Adrenal gland (tissue), 12 donors: Measurements from ENCODE around the gene RICTOR. TPM values are rescaled to one million over a fixed set of nuclear protein-coding genes. Genes with fewer than 3 reads are reported as not detected.

Experiments
- DNase-seq, 7 donors: peaks; one replicate each; pipeline ENCODE4 v3.0.0-alpha.2; 2019 to 2020
- H3K27ac ChIP-seq, 5 donors: fragments of 200-600 bp; sonication (generic) in 4 of 5; 1 replicate in 3 of 5; 2 replicates in 2 of 5; pipeline versions ENCODE4 v1.5.1 to v1.8.0; 2016 to 2020; ENCODE audit warnings: mild to moderate bottlenecking in 1 of 5
- H3K27me3 ChIP-seq: fragments of 200-600 bp; 2 replicates; pipeline ENCODE4 v1.8.0; 2021
- H3K36me3 ChIP-seq, 2 donors: fragments of 200-600 bp; replicated peaks in 1 of 2; 1 replicate in 1 of 2; 2 replicates in 1 of 2; pipeline versions ENCODE4 v1.5.1 to v1.8.0; 2018 to 2022
- H3K4me1 ChIP-seq, 2 donors: fragments of 200-600 bp; replicated peaks in 1 of 2; 1 replicate in 1 of 2; 2 replicates in 1 of 2; pipeline versions ENCODE4 v1.5.1 to v1.8.0; 2018 to 2021
- H3K4me3 ChIP-seq, 4 donors: fragments of 200-600 bp; sonication (generic) in 3 of 4; one replicate each; pipeline ENCODE4 v1.5.1; 2016 to 2018
- H3K9me3 ChIP-seq, 3 donors: fragments of 200-600 bp; sonication (generic) in 1 of 3; replicated peaks in 1 of 3; 1 replicate in 2 of 3; 2 replicates in 1 of 3; pipeline versions ENCODE4 v1.5.1 to v1.8.0; 2016 to 2021
- POLR2A ChIP-seq, 2 donors: fragments of 450-650 bp; IDR thresholded peaks; one replicate each; pipeline ENCODE4 v1.6.1; 2017; ENCODE audit warnings: antibody characterized with exemption in 2 of 2, mild to moderate bottlenecking in 2 of 2, moderate library complexity in 1 of 2
- WGBS, 4 donors: extraction: QIAGEN DNeasy Blood & Tissue Kit in 2 of 4; methylation state at CpG; one replicate each; pipeline versions ENCODE4 v1.1.5 to v1.1.7; 2013 to 2017; 5-methylcytosine and 5-hydroxymethylcytosine counted together
- intact Hi-C, 2 donors: fragments of 100-400 bp; cut with DNase I; formaldehyde crosslinking; loops; one replicate each; pipeline versions ENCODE4 v1.14.1 to v1.15.0; 2022 to 2023
- polyA plus RNA-seq, 3 donors: library from polyadenylated mRNA; stranded (reverse); fragments of 200-250 nt in 2 of 3; fragments of 350-450 nt in 1 of 3; fragmentation: Illumina TruSeq in 1 of 3; extraction: RNeasy Lipid Tissue Mini Kit (QIAGEN cat#74804) in 1 of 3; gene quantifications; one replicate each; pipeline ENCODE4 v1.2.3, GENCODE V29; 2013 to 2014
- total RNA-seq, 9 donors: library from RNA; depleted of rRNA in 4 of 9; stranded (reverse); fragments of >200 nt in 4 of 9; fragments of 120-200 nt in 1 of 9; fragmentation: NEBNext Ultra II Directional in 1 of 9; extraction: Animal tissue kit (Norgen Biotek cat#: 25700) in 1 of 9; gene quantifications; one replicate each; pipeline versions ENCODE4 v1.1.0 to v1.2.4, GENCODE V29; 2013 to 2023
- TF ChIP-seq, protein P1 (sequence below), 6 experiments: fragments of 450-650 bp in 4 of 6; fragments of 200-600 bp in 2 of 6; sonication (generic) in 1 of 6; IDR thresholded peaks; 1 replicate in 5 of 6; 2 replicates in 1 of 6; pipeline versions ENCODE4 v1.5.1 to v1.8.0; 2016 to 2021; ENCODE audit warnings: antibody characterized with exemption in 6 of 6, mild to moderate bottlenecking in 2 of 6, moderate library complexity in 1 of 6
- donor health status: healthy with polysubstance abuse.
- donor health status: Bipolar disorder and iron deficiency.
- donor health status: DM: yes; HTN: yes; CAD: no.
- donor health status: DM: no; HTN: no; CAD: no.
- donor health status: DM: no; HTN: no; CAD: no.
- donor health status: DM: yes; HTN: yes; CAD: no.

The RICTOR gene
- total and polyA plus RNA-seq, 12 donors = 4.7 to 44.7 (median 21.7) TPM

DNA sequence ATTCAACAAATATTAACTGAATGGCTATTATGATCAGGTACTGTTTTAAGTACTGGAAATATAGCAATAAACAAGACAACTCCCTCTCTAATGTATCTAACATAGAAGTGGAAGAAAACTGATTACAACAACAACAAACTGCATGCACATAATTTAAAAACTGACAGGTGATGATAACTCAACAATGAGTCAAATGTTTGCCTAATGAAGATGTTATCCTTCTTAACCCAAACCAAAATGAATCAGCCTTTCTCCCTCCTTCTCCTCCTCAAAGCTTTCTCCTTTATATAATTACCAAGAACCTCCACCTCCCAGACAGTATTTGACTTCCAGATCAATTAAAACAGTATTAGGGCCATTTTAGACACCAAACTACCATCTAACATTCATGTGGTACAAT, 49.3 kb downstream of the RICTOR start:
- H3K27ac ChIP-seq = no peak overlapping the region
- TF ChIP-seq, protein P1, sequence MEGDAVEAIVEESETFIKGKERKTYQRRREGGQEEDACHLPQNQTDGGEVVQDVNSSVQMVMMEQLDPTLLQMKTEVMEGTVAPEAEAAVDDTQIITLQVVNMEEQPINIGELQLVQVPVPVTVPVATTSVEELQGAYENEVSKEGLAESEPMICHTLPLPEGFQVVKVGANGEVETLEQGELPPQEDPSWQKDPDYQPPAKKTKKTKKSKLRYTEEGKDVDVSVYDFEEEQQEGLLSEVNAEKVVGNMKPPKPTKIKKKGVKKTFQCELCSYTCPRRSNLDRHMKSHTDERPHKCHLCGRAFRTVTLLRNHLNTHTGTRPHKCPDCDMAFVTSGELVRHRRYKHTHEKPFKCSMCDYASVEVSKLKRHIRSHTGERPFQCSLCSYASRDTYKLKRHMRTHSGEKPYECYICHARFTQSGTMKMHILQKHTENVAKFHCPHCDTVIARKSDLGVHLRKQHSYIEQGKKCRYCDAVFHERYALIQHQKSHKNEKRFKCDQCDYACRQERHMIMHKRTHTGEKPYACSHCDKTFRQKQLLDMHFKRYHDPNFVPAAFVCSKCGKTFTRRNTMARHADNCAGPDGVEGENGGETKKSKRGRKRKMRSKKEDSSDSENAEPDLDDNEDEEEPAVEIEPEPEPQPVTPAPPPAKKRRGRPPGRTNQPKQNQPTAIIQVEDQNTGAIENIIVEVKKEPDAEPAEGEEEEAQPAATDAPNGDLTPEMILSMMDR (IDR thresholded peaks at IDR 0.05) = no peak
- no peak for TF ChIP-seq POLR2A (IDR thresholded peaks at IDR 0.05)
- no peaks in the 10 kb centered on the region for H3K36me3 ChIP-seq
- peaks cover 0 to 18% of the 10 kb centered on the region in 2 donors for H3K4me1 ChIP-seq
- no peak overlapping the region for H3K4me3 ChIP-seq
- no peak for DNase-seq
- intact Hi-C loops = no loop called here
- no peaks in the 10 kb centered on the region for H3K27me3 ChIP-seq
- no peaks in the 10 kb centered on the region for H3K9me3 ChIP-seq

DNA sequence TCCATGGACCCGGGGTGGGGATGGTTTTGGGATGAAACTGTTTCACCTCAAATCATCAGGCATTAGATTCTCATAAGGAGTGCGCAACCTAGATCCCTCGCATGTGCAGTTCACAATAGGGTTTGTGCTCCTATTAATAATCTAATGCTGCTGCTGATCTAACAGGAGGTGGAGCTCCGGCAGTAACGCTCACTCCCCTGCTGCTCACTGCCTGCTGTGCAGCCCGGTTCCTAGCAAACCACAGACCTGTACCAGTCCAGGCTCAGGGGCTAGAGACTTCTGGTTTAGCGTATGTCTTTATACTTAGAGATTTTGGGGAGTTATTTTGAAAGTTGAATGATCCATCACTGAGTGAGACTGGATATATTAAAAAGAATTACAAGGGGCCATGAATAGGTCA, 50.2 kb downstream of the RICTOR start:
- DNase-seq = no peak
- no peaks in the 10 kb centered on the region for H3K36me3 ChIP-seq
- intact Hi-C loops = no loop called here
- H3K4me1 ChIP-seq = peaks cover 0 to 18% of the 10 kb centered on the region in 2 donors
- 83 to 94% (median 84%) methylated on average over 7 of the region's 7 CpGs for WGBS, 4 donors
- no peak overlapping the region for H3K27ac ChIP-seq
- no peaks in the 10 kb centered on the region for H3K9me3 ChIP-seq
- TF ChIP-seq, protein P1 (IDR thresholded peaks at IDR 0.05) = no peak
- no peak for TF ChIP-seq POLR2A (IDR thresholded peaks at IDR 0.05)
- no peaks in the 10 kb centered on the region for H3K27me3 ChIP-seq
- H3K4me3 ChIP-seq = no peak overlapping the region

DNA sequence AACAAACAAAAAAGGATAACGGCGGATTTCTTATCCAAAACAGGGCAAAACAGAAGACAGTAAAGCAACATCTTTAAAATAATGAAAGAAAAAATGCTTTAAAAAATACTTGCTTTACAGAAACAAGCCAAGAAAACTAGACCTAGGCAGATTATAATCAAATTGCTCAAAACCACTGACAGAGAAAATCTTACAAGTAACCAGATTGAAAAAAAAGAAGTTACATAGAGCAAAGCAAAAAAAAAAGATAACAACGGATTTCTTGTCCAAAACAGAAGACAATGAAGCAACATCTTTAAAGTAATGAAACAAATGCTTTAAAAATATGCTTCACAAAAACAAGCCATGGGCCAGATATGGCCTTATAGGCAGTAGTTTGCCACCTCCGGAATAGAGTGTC, 51.1 kb downstream of the RICTOR start:
- DNase-seq = no peak
- H3K27ac ChIP-seq = no peak overlapping the region
- no peaks in the 10 kb centered on the region for H3K9me3 ChIP-seq
- TF ChIP-seq POLR2A (IDR thresholded peaks at IDR 0.05) = no peak
- TF ChIP-seq, protein P1 (IDR thresholded peaks at IDR 0.05) = no peak
- H3K4me3 ChIP-seq = no peak overlapping the region
- no peaks in the 10 kb centered on the region for H3K27me3 ChIP-seq
- H3K4me1 ChIP-seq = peaks cover 0 to 18% of the 10 kb centered on the region in 2 donors
- H3K36me3 ChIP-seq = no peaks in the 10 kb centered on the region
- WGBS, 4 donors = 68 to 83% (median 81%) methylated on average over 4 of the region's 4 CpGs
- intact Hi-C loops = no loop called here

DNA sequence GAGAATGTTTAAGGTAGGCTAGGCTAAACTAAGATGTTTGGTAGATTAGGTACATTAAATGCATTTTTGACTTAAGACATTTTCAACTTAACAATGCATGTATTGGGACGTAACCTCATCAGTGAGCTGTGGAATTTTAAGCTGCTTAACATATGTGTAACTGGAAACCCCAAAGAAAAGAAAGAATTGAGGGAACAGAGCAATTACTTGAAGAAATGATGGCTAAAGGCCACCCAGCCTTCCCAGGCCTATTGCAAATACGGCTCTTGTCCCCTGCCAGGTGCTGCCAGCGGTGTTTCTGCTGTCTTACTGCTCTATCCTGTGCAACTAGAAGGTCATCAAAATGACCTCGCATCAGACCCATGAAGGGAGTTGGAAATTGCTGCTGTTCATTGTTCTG, 52.0 kb downstream of the RICTOR start:
- peaks cover 0 to 18% of the 10 kb centered on the region in 2 donors for H3K4me1 ChIP-seq
- intact Hi-C loops = no loop called here
- TF ChIP-seq POLR2A (IDR thresholded peaks at IDR 0.05) = no peak
- TF ChIP-seq, protein P1 (IDR thresholded peaks at IDR 0.05) = no peak

More for the DNA sequence above, 52.0 kb downstream of the RICTOR start:
- H3K27ac ChIP-seq = no peak overlapping the region
- H3K27me3 ChIP-seq = no peaks in the 10 kb centered on the region
- H3K4me3 ChIP-seq = no peak overlapping the region
- H3K36me3 ChIP-seq = no peaks in the 10 kb centered on the region
- 82 to 90% (median 89%) methylated on average over 4 of the region's 4 CpGs for WGBS, 4 donors
- no peaks in the 10 kb centered on the region for H3K9me3 ChIP-seq
- DNase-seq = no peak
